ENCODE measurements around the gene JPH2. TPM values are rescaled to one million over a fixed set of nuclear protein-coding genes. Genes with fewer than 3 reads are reported as not detected.

The JPH2 gene
- total RNA-seq, 1 donor from 2014 or later = 14.2 TPM

- Mint-ChIP-seq H3K4me3 (ENCODE audit: unreplicated experiment) (no peak overlapping the region), H3K36me3 (ENCODE audit: unreplicated experiment) (no peaks in the 10 kb centered on the region), H3K9me3 (ENCODE audit: unreplicated experiment) (no peaks in the 10 kb centered on the region), H3K27ac (ENCODE audit: unreplicated experiment) (no peak overlapping the region), H3K27me3 (ENCODE audit: unreplicated experiment) (no peaks in the 10 kb centered on the region), H3K4me1 (ENCODE audit: unreplicated experiment) (peaks cover 15% of the 10 kb centered on the region)
- no peak for DNase-seq (ENCODE audit: extremely low spot score, unreplicated experiment)
- no peak for TF ChIP-seq CTCF (IDR thresholded peaks at IDR 0.05)
Measured at GRCh38 chr20:44118185-44119033, 68.6 kb downstream of the JPH2 start.

- H3K4me1 Mint-ChIP-seq (ENCODE audit: unreplicated experiment) = peaks cover 20% of the 10 kb centered on the region
- H3K9me3 Mint-ChIP-seq (ENCODE audit: unreplicated experiment) = no peaks in the 10 kb centered on the region
- H3K27me3 Mint-ChIP-seq (ENCODE audit: unreplicated experiment) = no peaks in the 10 kb centered on the region
- H3K36me3 Mint-ChIP-seq (ENCODE audit: unreplicated experiment) = no peaks in the 10 kb centered on the region
- DNase-seq (ENCODE audit: extremely low spot score, unreplicated experiment) = no peak
- TF ChIP-seq CTCF (IDR thresholded peaks at IDR 0.05) = no peak
- no peak overlapping the region for H3K4me3 Mint-ChIP-seq (ENCODE audit: unreplicated experiment)
- peak overlapping the region; percentile 5 for H3K27ac Mint-ChIP-seq (ENCODE audit: unreplicated experiment)
Measured at GRCh38 chr20:44117296-44118184, 69.4 kb downstream of the JPH2 start.

- no peak for DNase-seq (ENCODE audit: extremely low spot score, unreplicated experiment)
- Mint-ChIP-seq H3K4me3 (ENCODE audit: unreplicated experiment) (no peak overlapping the region), H3K27me3 (ENCODE audit: unreplicated experiment) (no peaks in the 10 kb centered on the region), H3K27ac (ENCODE audit: unreplicated experiment) (no peak overlapping the region), H3K36me3 (ENCODE audit: unreplicated experiment) (no peaks in the 10 kb centered on the region), H3K4me1 (ENCODE audit: unreplicated experiment) (peaks cover 32% of the 10 kb centered on the region), H3K9me3 (ENCODE audit: unreplicated experiment) (no peaks in the 10 kb centered on the region)
- TF ChIP-seq CTCF (IDR thresholded peaks at IDR 0.05) = no peak
Measured at GRCh38 chr20:44115762-44116644, 71.0 kb downstream of the JPH2 start.

GRCh38 chr20:44115181-44115580 is 71.8 kb downstream of the JPH2 start:
- Mint-ChIP-seq H3K36me3 (ENCODE audit: unreplicated experiment) (no peaks in the 10 kb centered on the region), H3K27me3 (ENCODE audit: unreplicated experiment) (no peaks in the 10 kb centered on the region), H3K4me3 (ENCODE audit: unreplicated experiment) (no peak overlapping the region), H3K27ac (ENCODE audit: unreplicated experiment) (no peak overlapping the region), H3K9me3 (ENCODE audit: unreplicated experiment) (no peaks in the 10 kb centered on the region), H3K4me1 (ENCODE audit: unreplicated experiment) (peaks cover 32% of the 10 kb centered on the region)
- no peak for TF ChIP-seq CTCF (IDR thresholded peaks at IDR 0.05)
- no peak for DNase-seq (ENCODE audit: extremely low spot score, unreplicated experiment)
